GM23338 (cell line): Measurements from ENCODE around the gene U2AF1L4. TPM values are rescaled to one million over a fixed set of nuclear protein-coding genes. Genes with fewer than 3 reads are reported as not detected.
A peak's percentile ranks its signal among the peaks of the same experiment; 100 is the strongest.

ENCODE experiments used
- ATAC-seq: fragments of 200-7000 bp; cut with Tn5 transposase; 3 replicates; pipeline ENCODE4 v1.9.1; 2020
- DNase-seq: peaks from one replicate; pipeline ENCODE4 v3.0.0-alpha.2; 2015; ENCODE audit warnings: low spot score
- H2AFZ ChIP-seq: fragments of 200-600 bp; sonication (generic); 2 replicates; pipeline ENCODE4 v1.8.0; 2016; ENCODE audit warnings: antibody characterized with exemption, mild to moderate bottlenecking, moderate library complexity
- H3F3A ChIP-seq: fragments of 200-600 bp; sonication (generic); replicated peaks from 2 replicates; pipeline ENCODE4 v1.8.0; 2017; ENCODE audit warnings: antibody characterized with exemption, mixed run types, low read depth
- H3K27ac ChIP-seq: fragments of 200-600 bp; sonication (generic); 2 replicates; pipeline ENCODE4 v1.6.1; 2016; ENCODE audit warnings: low read depth
- H3K27me3 ChIP-seq: fragments of 200-600 bp; sonication (generic); 2 replicates; pipeline ENCODE4 v1.8.0; 2016; ENCODE audit warnings: mild to moderate bottlenecking, mixed run types, moderate library complexity; ENCODE audit not compliant: insufficient read depth
- H3K36me3 ChIP-seq: fragments of 200-600 bp; sonication (generic); 2 replicates; pipeline ENCODE4 v1.8.0; 2016; ENCODE audit warnings: mild to moderate bottlenecking; ENCODE audit not compliant: insufficient read depth
- H3K4me1 ChIP-seq: fragments of 200-600 bp; sonication (generic); 2 replicates; pipeline ENCODE4 v1.8.0; 2016; ENCODE audit warnings: mild to moderate bottlenecking, moderate library complexity; ENCODE audit not compliant: insufficient read depth
- H3K4me2 ChIP-seq: fragments of 200-600 bp; sonication (generic); 2 replicates; pipeline ENCODE4 v1.7.1; 2017; ENCODE audit warnings: mixed run types
- H3K4me3 ChIP-seq: fragments of 200-600 bp; sonication (generic); 2 replicates; pipeline ENCODE4 v1.6.1; 2016; ENCODE audit warnings: mixed run types
- H3K79me2 ChIP-seq: fragments of 200-600 bp; sonication (generic); replicated peaks from 2 replicates; pipeline ENCODE4 v1.8.0; 2017; ENCODE audit warnings: mild to moderate bottlenecking; ENCODE audit not compliant: insufficient read depth
- H3K9me2 ChIP-seq: fragments of 200-600 bp; sonication (generic); 2 replicates; pipeline ENCODE4 v1.8.0; 2017; ENCODE audit not compliant: insufficient read depth
- H4K20me1 ChIP-seq: fragments of 200-600 bp; sonication (generic); replicated peaks from 2 replicates; pipeline ENCODE4 v1.8.0; 2017; ENCODE audit warnings: mild to moderate bottlenecking; ENCODE audit not compliant: insufficient read depth
- H3K27ac Mint-ChIP-seq: 2 replicates; pipeline ENCODE4 v1.8.0; 2020; ENCODE audit warnings: inconsistent platforms, mild to moderate bottlenecking, moderate library complexity, mixed read lengths
- H3K27me3 Mint-ChIP-seq: 3 replicates; pipeline ENCODE4 v1.8.0; 2022; ENCODE audit warnings: low read depth, mild to moderate bottlenecking, moderate library complexity, mixed read lengths, inconsistent platforms; ENCODE audit not compliant: insufficient read depth, poor library complexity
- H3K36me3 Mint-ChIP-seq: 3 replicates; pipeline ENCODE4 v1.8.0; 2021; ENCODE audit warnings: low read depth, mild to moderate bottlenecking, inconsistent platforms, moderate library complexity, mixed read lengths
- H3K4me1 Mint-ChIP-seq: 3 replicates; pipeline ENCODE4 v1.8.0; 2020; ENCODE audit warnings: mild to moderate bottlenecking, inconsistent platforms, mixed read lengths
- H3K4me3 Mint-ChIP-seq: 3 replicates; pipeline ENCODE4 v1.8.0; 2021; ENCODE audit warnings: moderate library complexity, mild to moderate bottlenecking, inconsistent platforms, mixed read lengths
- H3K9me3 Mint-ChIP-seq: 3 replicates; pipeline ENCODE4 v1.8.0; 2020; ENCODE audit warnings: moderate library complexity, mild to moderate bottlenecking, inconsistent platforms, mixed read lengths
- CREB1 ChIP-seq: fragments of 250-450 bp; sonication (Bioruptor Pico); IDR thresholded peaks from 2 replicates; pipeline ENCODE4 v1.5.0; 2020; ENCODE audit warnings: low read depth, mild to moderate bottlenecking, moderate library complexity
- EZH2phosphoT487 ChIP-seq: fragments of 200-600 bp; sonication (generic); IDR thresholded peaks from one replicate; pipeline ENCODE4 v1.8.1; 2018; ENCODE audit warnings: antibody characterized with exemption; ENCODE audit not compliant: unreplicated experiment
- JUNB ChIP-seq: IDR thresholded peaks from one replicate; pipeline ENCODE4 v1.6.1; 2016; ENCODE audit warnings: antibody characterized with exemption; ENCODE audit not compliant: unreplicated experiment
- NANOG ChIP-seq: IDR thresholded peaks from 2 replicates; pipeline ENCODE4 v1.6.1; 2016; ENCODE audit warnings: antibody characterized with exemption, borderline replicate concordance
- POLR2AphosphoS5 ChIP-seq: IDR thresholded peaks from 2 replicates; pipeline ENCODE4 v1.6.1; 2016; ENCODE audit warnings: antibody characterized with exemption, low read depth
- ZNF114 ChIP-seq: fragments of 250-450 bp; sonication (Bioruptor Pico); IDR thresholded peaks from 2 replicates; pipeline ENCODE4 v1.5.0; 2020; ENCODE audit warnings: mild to moderate bottlenecking, moderate library complexity
- ZNF331 ChIP-seq: fragments of 250-450 bp; sonication (Bioruptor Pico); IDR thresholded peaks from 2 replicates; pipeline ENCODE4 v1.5.0; 2020; ENCODE audit warnings: low read depth, mild to moderate bottlenecking, moderate library complexity
- polyA plus RNA-seq: library from polyadenylated mRNA; unstranded; fragments of >200 nt; fragmentation: Nextera tagmentation; extraction: Ambion mirVana; gene quantifications from 2 replicates; pipeline ENCODE4 v1.2.1, GENCODE V29; 2016
- total RNA-seq: library from RNA; depleted of rRNA; stranded (reverse); fragments of >200 nt; shearing (Covaris generic); gene quantifications from 2 replicates; pipeline ENCODE4 v1.2.3, GENCODE V29; 2014
- TF ChIP-seq, protein P1 (sequence below): IDR thresholded peaks from 2 replicates; pipeline ENCODE4 v1.6.1; 2016; ENCODE audit warnings: antibody characterized with exemption
- TF ChIP-seq, protein P2 (sequence below): fragments of 250-450 bp; sonication (Bioruptor Pico); IDR thresholded peaks from 2 replicates; pipeline ENCODE4 v1.5.0; 2020; ENCODE audit warnings: mild to moderate bottlenecking, moderate library complexity
- TF ChIP-seq, protein P3 (sequence below), 2 experiments: fragments of 200-600 bp in 1 of 2; sonication (generic) in 1 of 2; conservative IDR thresholded peaks; 2 replicates each; pipeline versions ENCODE4 v1.5.1 to v1.6.1; 2016 to 2017; ENCODE audit warnings: antibody characterized with exemption in 2 of 2, low read depth in 2 of 2, mild to moderate bottlenecking in 2 of 2, moderate library complexity in 1 of 2

Gene U2AF1L4
- total and polyA plus RNA-seq, 2 experiments from 2014 or later: 13.1 to 23.7 TPM

DNA sequence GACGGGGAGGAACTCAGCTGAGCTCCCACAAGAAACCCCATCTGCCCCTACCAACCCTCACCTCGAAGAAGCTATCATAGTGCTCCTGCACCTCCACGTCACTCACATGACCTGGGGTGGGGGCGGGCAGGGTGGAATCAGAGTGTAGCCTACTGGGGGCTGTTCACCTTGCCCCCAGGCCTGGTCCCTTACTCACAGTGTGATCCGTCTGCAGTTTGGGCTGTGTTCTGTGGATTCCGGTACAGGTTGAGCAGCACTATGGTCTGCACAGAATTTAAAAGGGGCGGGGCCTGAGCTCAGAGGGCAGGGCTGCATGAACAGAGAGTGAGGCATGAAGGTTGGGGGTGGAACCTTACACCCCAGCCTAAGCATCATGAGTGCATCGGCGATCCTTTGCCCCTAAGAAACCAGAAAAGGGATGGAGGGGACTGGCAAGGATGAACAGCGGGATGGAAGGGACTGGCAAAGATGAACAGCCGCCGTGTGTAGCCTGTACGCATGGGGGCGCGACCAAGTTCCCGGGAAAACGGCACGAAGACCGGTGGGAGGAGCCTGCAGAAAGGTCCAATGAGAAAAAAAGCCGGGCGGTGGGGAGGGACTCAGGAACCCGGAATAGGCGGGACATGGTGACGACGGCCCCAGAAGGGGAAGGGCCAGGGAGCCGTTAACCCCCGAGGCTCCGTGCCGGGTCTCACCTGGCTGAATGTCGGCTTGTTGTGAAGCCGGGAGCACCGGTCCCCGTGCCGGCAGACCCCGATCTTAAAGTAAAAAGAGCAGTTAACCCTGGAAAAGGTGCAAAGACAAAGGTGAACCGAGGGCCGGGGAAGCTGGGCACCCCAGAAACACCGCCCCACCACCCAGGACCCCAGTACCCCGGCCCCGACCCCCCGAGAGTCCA lies 539 bp downstream of the U2AF1L4 start:
- H3K36me3 Mint-ChIP-seq: peaks cover 7% of the 10 kb centered on the region
- DNase-seq (peak; percentile 99), ATAC-seq (peak; percentile 38)
- TF ChIP-seq, protein P1, sequence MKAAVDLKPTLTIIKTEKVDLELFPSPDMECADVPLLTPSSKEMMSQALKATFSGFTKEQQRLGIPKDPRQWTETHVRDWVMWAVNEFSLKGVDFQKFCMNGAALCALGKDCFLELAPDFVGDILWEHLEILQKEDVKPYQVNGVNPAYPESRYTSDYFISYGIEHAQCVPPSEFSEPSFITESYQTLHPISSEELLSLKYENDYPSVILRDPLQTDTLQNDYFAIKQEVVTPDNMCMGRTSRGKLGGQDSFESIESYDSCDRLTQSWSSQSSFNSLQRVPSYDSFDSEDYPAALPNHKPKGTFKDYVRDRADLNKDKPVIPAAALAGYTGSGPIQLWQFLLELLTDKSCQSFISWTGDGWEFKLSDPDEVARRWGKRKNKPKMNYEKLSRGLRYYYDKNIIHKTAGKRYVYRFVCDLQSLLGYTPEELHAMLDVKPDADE: no peak
- peak; percentile 33; the same call in 1 of the 2 replicates for TF ChIP-seq POLR2AphosphoS5
- TF ChIP-seq, protein P2, sequence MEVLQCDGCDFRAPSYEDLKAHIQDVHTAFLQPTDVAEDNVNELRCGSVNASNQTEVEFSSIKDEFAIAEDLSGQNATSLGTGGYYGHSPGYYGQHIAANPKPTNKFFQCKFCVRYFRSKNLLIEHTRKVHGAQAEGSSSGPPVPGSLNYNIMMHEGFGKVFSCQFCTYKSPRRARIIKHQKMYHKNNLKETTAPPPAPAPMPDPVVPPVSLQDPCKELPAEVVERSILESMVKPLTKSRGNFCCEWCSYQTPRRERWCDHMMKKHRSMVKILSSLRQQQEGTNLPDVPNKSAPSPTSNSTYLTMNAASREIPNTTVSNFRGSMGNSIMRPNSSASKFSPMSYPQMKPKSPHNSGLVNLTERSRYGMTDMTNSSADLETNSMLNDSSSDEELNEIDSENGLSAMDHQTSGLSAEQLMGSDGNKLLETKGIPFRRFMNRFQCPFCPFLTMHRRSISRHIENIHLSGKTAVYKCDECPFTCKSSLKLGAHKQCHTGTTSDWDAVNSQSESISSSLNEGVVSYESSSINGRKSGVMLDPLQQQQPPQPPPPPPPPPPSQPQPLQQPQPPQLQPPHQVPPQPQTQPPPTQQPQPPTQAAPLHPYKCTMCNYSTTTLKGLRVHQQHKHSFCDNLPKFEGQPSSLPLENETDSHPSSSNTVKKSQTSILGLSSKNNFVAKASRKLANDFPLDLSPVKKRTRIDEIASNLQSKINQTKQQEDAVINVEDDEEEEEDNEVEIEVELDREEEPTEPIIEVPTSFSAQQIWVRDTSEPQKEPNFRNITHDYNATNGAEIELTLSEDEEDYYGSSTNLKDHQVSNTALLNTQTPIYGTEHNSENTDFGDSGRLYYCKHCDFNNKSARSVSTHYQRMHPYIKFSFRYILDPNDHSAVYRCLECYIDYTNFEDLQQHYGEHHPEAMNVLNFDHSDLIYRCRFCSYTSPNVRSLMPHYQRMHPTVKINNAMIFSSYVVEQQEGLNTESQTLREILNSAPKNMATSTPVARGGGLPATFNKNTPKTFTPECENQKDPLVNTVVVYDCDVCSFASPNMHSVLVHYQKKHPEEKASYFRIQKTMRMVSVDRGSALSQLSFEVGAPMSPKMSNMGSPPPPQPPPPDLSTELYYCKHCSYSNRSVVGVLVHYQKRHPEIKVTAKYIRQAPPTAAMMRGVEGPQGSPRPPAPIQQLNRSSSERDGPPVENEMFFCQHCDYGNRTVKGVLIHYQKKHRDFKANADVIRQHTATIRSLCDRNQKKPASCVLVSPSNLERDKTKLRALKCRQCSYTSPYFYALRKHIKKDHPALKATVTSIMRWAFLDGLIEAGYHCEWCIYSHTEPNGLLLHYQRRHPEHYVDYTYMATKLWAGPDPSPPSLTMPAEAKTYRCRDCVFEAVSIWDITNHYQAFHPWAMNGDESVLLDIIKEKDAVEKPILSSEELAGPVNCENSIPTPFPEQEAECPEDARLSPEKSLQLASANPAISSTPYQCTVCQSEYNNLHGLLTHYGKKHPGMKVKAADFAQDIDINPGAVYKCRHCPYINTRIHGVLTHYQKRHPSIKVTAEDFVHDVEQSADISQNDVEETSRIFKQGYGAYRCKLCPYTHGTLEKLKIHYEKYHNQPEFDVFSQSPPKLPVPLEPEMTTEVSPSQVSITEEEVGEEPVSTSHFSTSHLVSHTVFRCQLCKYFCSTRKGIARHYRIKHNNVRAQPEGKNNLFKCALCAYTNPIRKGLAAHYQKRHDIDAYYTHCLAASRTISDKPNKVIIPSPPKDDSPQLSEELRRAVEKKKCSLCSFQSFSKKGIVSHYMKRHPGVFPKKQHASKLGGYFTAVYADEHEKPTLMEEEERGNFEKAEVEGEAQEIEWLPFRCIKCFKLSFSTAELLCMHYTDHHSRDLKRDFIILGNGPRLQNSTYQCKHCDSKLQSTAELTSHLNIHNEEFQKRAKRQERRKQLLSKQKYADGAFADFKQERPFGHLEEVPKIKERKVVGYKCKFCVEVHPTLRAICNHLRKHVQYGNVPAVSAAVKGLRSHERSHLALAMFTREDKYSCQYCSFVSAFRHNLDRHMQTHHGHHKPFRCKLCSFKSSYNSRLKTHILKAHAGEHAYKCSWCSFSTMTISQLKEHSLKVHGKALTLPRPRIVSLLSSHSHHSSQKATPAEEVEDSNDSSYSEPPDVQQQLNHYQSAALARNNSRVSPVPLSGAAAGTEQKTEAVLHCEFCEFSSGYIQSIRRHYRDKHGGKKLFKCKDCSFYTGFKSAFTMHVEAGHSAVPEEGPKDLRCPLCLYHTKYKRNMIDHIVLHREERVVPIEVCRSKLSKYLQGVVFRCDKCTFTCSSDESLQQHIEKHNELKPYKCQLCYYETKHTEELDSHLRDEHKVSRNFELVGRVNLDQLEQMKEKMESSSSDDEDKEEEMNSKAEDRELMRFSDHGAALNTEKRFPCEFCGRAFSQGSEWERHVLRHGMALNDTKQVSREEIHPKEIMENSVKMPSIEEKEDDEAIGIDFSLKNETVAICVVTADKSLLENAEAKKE: no peak
- TF ChIP-seq NANOG: no peak
- TF ChIP-seq ZNF114 (CRISPR knock-in tag): no peak
- no peak for TF ChIP-seq JUNB
- no peak for TF ChIP-seq EZH2phosphoT487
- TF ChIP-seq, protein P3, sequence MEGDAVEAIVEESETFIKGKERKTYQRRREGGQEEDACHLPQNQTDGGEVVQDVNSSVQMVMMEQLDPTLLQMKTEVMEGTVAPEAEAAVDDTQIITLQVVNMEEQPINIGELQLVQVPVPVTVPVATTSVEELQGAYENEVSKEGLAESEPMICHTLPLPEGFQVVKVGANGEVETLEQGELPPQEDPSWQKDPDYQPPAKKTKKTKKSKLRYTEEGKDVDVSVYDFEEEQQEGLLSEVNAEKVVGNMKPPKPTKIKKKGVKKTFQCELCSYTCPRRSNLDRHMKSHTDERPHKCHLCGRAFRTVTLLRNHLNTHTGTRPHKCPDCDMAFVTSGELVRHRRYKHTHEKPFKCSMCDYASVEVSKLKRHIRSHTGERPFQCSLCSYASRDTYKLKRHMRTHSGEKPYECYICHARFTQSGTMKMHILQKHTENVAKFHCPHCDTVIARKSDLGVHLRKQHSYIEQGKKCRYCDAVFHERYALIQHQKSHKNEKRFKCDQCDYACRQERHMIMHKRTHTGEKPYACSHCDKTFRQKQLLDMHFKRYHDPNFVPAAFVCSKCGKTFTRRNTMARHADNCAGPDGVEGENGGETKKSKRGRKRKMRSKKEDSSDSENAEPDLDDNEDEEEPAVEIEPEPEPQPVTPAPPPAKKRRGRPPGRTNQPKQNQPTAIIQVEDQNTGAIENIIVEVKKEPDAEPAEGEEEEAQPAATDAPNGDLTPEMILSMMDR (conservative IDR thresholded peaks at IDR 0.05; ENCODE audit: low read depth in 2 of 2): peak; percentile 43
- TF ChIP-seq ZNF331 (CRISPR knock-in tag): no peak
- peak; percentile 73 for TF ChIP-seq CREB1 (CRISPR knock-in tag)
- Histone ChIP-seq H3K36me3 (no peaks in the 10 kb centered on the region), H3K4me2 (peak overlapping the region; percentile 75), H3K27ac (peak overlapping the region; percentile 94), H4K20me1 (no peaks in the 10 kb centered on the region), H2AFZ (peak overlapping the region; percentile 64), H3K4me3 (peak overlapping the region; percentile 76), H3K79me2 (peaks cover 14% of the 10 kb centered on the region), H3F3A (peaks cover 10% of the 10 kb centered on the region), H3K4me1 (peaks cover 20% of the 10 kb centered on the region), H3K9me2 (no peaks in the 10 kb centered on the region), H3K27me3 (no peaks in the 10 kb centered on the region)
- no peaks in the 10 kb centered on the region; the same call in 2 of the 3 replicates for H3K9me3 Mint-ChIP-seq
- peaks cover 25% of the 10 kb centered on the region for H3K4me1 Mint-ChIP-seq
- peak overlapping the region; percentile 100 for H3K27ac Mint-ChIP-seq
- H3K4me3 Mint-ChIP-seq: peak overlapping the region; percentile 97
- H3K27me3 Mint-ChIP-seq: peaks cover 5% of the 10 kb centered on the region
